A549 (cell line): Measurements from ENCODE around the gene RFT1.

ENCODE experiments used
- CBX2 ChIP-seq: fragments of 200-600 bp; sonication (generic); IDR thresholded peaks from 2 replicates; pipeline ENCODE4 v1.6.1; 2016; ENCODE audit warnings: low read depth, mild to moderate bottlenecking, borderline replicate concordance
- CEBPB ChIP-seq, 2 experiments: fragments of >200 bp in 1 of 2; sonication (Bioruptor Twin) in 1 of 2; formaldehyde crosslinking in 1 of 2; IDR thresholded peaks; 2 replicates each; pipeline ENCODE4 v1.6.1; 2012 to 2016
- EP300 ChIP-seq, 2 experiments: fragments of >200 bp; sonication (Bioruptor Twin); formaldehyde crosslinking; IDR thresholded peaks; 2 replicates in 1 of 2; 3 replicates in 1 of 2; pipeline ENCODE4 v1.6.1; 2016 to 2017
- ESRRA ChIP-seq: fragments of 150-350 bp; IDR thresholded peaks from 2 replicates; pipeline ENCODE4 v1.6.1; 2014; ENCODE audit warnings: mild to moderate bottlenecking, low read length, borderline replicate concordance
- FOSB ChIP-seq: fragments of 250-450 bp; sonication (Bioruptor Pico); IDR thresholded peaks from 2 replicates; pipeline ENCODE4 v1.5.0; 2020; ENCODE audit warnings: mild to moderate bottlenecking, moderate library complexity
- NPAS2 ChIP-seq: fragments of 250-450 bp; sonication (Bioruptor Pico); IDR thresholded peaks from 2 replicates; pipeline ENCODE4 v1.8.0; 2022; ENCODE audit warnings: mild to moderate bottlenecking, moderate library complexity, borderline replicate concordance
- PHF8 ChIP-seq: fragments of 200-600 bp; sonication (generic); IDR thresholded peaks from 2 replicates; pipeline ENCODE4 v1.6.1; 2016; ENCODE audit warnings: low read depth, mild to moderate bottlenecking, antibody characterized with exemption, moderate library complexity, borderline replicate concordance
- POLR2A ChIP-seq: IDR thresholded peaks from 2 replicates; pipeline ENCODE4 v1.6.1; 2012; ENCODE audit warnings: mild to moderate bottlenecking, low read length
- RFX5 ChIP-seq: fragments of 450-650 bp; IDR thresholded peaks from 2 replicates; pipeline ENCODE4 v1.7.1; 2014; ENCODE audit warnings: antibody characterized with exemption, mild to moderate bottlenecking, moderate library complexity
- TFCP2L1 ChIP-seq: fragments of 250-450 bp; sonication (Bioruptor Pico); IDR thresholded peaks from 2 replicates; pipeline ENCODE4 v1.5.0; 2021; ENCODE audit warnings: mild to moderate bottlenecking
- TF ChIP-seq, protein P1 (sequence below): fragments of >200 bp; sonication (Bioruptor Twin); formaldehyde crosslinking; IDR thresholded peaks from 3 replicates; pipeline ENCODE4 v1.5.1; 2016
- TF ChIP-seq, protein P2 (sequence below): IDR thresholded peaks from 2 replicates; pipeline ENCODE4 v1.6.1; 2012
- TF ChIP-seq, protein P3 (sequence below): fragments of 200-600 bp; sonication (generic); IDR thresholded peaks from 2 replicates; pipeline ENCODE4 v1.6.1; 2016; ENCODE audit warnings: antibody characterized with exemption, mild to moderate bottlenecking, moderate library complexity
- TF ChIP-seq, protein P4 (sequence below): fragments of 150-350 bp; IDR thresholded peaks from 2 replicates; pipeline ENCODE4 v1.6.1; 2014; ENCODE audit warnings: low read depth, mild to moderate bottlenecking, low read length

DNA sequence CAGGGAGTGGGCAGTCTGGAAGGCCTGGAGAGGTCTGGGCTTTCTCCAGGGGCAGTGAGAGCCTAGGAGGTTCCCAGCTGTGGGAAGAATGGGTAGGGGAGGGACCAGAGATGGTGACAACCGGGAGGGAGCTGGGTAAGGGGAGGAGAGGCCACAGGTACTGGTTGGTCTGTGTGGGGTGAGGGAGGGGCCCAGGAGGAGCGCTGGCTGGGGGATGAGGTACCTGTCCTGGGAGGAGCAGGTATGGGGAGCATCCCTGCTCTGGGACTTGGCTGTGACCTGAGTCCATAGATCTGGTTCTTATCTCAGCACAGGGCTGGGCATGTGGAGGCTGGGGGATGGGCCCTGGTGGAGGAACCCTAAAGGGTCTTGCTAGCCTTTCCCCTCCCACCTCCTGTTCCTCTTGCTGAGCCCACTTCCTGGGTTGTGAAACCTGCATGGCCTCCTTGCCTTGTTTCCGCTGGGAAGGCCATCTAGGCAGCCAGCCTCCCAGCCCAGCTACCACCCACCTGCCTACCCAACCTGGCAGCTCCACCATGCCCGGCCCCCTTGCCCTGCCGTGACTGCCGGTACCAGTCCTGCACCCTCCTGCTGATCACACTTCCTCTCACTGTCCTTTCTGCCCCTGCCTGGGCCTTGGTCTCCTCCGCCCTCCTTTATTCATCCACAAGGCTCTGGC, 41.7 kb upstream of the RFT1 start:
- TF ChIP-seq, protein P1, sequence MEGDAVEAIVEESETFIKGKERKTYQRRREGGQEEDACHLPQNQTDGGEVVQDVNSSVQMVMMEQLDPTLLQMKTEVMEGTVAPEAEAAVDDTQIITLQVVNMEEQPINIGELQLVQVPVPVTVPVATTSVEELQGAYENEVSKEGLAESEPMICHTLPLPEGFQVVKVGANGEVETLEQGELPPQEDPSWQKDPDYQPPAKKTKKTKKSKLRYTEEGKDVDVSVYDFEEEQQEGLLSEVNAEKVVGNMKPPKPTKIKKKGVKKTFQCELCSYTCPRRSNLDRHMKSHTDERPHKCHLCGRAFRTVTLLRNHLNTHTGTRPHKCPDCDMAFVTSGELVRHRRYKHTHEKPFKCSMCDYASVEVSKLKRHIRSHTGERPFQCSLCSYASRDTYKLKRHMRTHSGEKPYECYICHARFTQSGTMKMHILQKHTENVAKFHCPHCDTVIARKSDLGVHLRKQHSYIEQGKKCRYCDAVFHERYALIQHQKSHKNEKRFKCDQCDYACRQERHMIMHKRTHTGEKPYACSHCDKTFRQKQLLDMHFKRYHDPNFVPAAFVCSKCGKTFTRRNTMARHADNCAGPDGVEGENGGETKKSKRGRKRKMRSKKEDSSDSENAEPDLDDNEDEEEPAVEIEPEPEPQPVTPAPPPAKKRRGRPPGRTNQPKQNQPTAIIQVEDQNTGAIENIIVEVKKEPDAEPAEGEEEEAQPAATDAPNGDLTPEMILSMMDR, result no peak
- no peak for TF ChIP-seq EP300 (IDR thresholded peaks at IDR 0.05)
- no peak for TF ChIP-seq POLR2A
- TF ChIP-seq FOSB (CRISPR knock-in tag), result no peak
- TF ChIP-seq, protein P2, sequence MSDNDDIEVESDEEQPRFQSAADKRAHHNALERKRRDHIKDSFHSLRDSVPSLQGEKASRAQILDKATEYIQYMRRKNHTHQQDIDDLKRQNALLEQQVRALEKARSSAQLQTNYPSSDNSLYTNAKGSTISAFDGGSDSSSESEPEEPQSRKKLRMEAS, result no peak
- TF ChIP-seq CBX2, result no peak
- TF ChIP-seq, protein P3, sequence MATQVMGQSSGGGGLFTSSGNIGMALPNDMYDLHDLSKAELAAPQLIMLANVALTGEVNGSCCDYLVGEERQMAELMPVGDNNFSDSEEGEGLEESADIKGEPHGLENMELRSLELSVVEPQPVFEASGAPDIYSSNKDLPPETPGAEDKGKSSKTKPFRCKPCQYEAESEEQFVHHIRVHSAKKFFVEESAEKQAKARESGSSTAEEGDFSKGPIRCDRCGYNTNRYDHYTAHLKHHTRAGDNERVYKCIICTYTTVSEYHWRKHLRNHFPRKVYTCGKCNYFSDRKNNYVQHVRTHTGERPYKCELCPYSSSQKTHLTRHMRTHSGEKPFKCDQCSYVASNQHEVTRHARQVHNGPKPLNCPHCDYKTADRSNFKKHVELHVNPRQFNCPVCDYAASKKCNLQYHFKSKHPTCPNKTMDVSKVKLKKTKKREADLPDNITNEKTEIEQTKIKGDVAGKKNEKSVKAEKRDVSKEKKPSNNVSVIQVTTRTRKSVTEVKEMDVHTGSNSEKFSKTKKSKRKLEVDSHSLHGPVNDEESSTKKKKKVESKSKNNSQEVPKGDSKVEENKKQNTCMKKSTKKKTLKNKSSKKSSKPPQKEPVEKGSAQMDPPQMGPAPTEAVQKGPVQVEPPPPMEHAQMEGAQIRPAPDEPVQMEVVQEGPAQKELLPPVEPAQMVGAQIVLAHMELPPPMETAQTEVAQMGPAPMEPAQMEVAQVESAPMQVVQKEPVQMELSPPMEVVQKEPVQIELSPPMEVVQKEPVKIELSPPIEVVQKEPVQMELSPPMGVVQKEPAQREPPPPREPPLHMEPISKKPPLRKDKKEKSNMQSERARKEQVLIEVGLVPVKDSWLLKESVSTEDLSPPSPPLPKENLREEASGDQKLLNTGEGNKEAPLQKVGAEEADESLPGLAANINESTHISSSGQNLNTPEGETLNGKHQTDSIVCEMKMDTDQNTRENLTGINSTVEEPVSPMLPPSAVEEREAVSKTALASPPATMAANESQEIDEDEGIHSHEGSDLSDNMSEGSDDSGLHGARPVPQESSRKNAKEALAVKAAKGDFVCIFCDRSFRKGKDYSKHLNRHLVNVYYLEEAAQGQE, result no peak
- no peak for TF ChIP-seq PHF8
- no peak for TF ChIP-seq TFCP2L1 (CRISPR knock-in tag)
- no peak for TF ChIP-seq ESRRA
- TF ChIP-seq RFX5, result no peak
- TF ChIP-seq CEBPB (IDR thresholded peaks at IDR 0.05), result no peak
- TF ChIP-seq, protein P4, sequence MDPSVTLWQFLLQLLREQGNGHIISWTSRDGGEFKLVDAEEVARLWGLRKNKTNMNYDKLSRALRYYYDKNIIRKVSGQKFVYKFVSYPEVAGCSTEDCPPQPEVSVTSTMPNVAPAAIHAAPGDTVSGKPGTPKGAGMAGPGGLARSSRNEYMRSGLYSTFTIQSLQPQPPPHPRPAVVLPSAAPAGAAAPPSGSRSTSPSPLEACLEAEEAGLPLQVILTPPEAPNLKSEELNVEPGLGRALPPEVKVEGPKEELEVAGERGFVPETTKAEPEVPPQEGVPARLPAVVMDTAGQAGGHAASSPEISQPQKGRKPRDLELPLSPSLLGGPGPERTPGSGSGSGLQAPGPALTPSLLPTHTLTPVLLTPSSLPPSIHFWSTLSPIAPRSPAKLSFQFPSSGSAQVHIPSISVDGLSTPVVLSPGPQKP, result no peak
- no peak for TF ChIP-seq NPAS2
